ENCODE data around the gene ATXN10. TPM values are rescaled to one million over a fixed set of nuclear protein-coding genes. Genes with fewer than 3 reads are reported as not detected.

Gene ATXN10
- total RNA-seq, 1 experiment from 2014 or later, result 135 TPM

DNA sequence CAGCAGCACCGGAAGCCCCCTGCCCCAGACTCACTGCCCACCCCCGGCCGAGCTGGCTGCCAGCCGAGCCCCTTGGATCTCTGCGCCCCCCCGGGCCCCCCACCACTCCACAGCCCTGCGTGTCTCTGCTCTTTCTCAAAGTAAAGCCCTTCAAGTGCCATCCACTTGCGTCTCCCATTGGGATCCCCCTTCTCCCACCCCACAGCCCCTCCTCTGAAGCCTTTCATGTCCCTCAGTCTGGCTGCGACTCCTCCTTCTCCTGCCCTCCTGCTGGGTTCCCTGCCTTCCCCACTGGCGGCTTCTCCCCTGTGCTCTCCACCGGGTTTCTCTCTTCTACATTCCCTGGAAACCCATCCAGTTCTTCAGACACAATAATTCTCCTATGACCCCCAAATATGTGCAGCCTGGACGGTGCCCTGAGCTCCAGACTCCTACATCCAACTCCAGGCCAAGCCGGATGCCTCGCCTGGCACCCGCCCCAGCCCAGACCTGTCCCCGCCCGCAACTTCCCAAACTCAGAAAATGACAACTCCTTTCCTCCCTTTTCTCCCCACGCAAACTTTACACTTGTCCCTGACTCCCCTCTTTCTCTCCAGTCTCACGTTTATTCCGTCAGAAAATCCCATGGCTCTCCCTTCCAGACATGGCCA is 196.4 kb downstream of the ATXN10 start:
- no peak overlapping the region for H3K4me3 ChIP-seq (replicated peaks in 1 of 2; ENCODE audit: low read depth in 1 of 2, low read length in 2 of 2)
- ATAC-seq, result no peak
- no peaks in the 10 kb centered on the region for H3K36me3 ChIP-seq (ENCODE audit: control insufficient read depth in 1 of 2, insufficient read depth in 2 of 2, low read length in 2 of 2)
- no peaks in the 10 kb centered on the region for H4K20me1 ChIP-seq (ENCODE audit: insufficient read depth)
- DNase-seq (ENCODE audit: low read depth, low spot score), result no peak
- peaks cover 0 to 3% of the 10 kb centered on the region in 2 experiments; a peak in 2 of 4 replicates for H3K4me1 ChIP-seq (ENCODE audit: control insufficient read depth in 1 of 2, insufficient read depth in 2 of 2, low read length in 2 of 2)
- ChIA-PET POLR2A (no interaction called here), RAD21 (ENCODE audit: low non-redundant PET in 1 of 2, low total read pairs in 2 of 2, uncharacterized antibody in 2 of 2, unreplicated experiment in 2 of 2) (interaction anchor here in 1 of 2 experiments (0.6 kb wide), 1 partner anchor 220 kb away, joined by 3 read pairs; no protein-coding TSS in a partner anchor), CTCF (no interaction called here)
- no TSS peak for BruUV-seq (replicated peaks)
- no peaks in the 10 kb centered on the region for H3K79me2 ChIP-seq (ENCODE audit: insufficient read depth, low read length)
- H3K4me2 ChIP-seq (ENCODE audit: low read length), result no peak overlapping the region
- H3K9ac ChIP-seq (ENCODE audit: low read length), result no peak overlapping the region
- H3K9me2 ChIP-seq (ENCODE audit: insufficient read depth), result no peaks in the 10 kb centered on the region
- TF ChIP-seq TCF7L2 (IDR thresholded peaks at IDR 0.05; ENCODE audit: borderline replicate concordance, extremely low read depth, insufficient read depth, insufficient read length), result no peak
- no peak for TF ChIP-seq POLR2AphosphoS5 (IDR thresholded peaks at IDR 0.05; ENCODE audit: low read depth, low read length)
- TF ChIP-seq SRF (IDR thresholded peaks at IDR 0.05; ENCODE audit: low read depth), result no peak
- TF ChIP-seq, protein P1, sequence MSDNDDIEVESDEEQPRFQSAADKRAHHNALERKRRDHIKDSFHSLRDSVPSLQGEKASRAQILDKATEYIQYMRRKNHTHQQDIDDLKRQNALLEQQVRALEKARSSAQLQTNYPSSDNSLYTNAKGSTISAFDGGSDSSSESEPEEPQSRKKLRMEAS (IDR thresholded peaks at IDR 0.05), result no peak
- no peak for TF ChIP-seq FOSL1 (IDR thresholded peaks at IDR 0.05; ENCODE audit: low read depth)
- TF ChIP-seq POLR2A (IDR thresholded peaks at IDR 0.05; ENCODE audit: borderline replicate concordance, extremely low read depth, insufficient read depth, insufficient read length), result no peak
- TF ChIP-seq RAD21 (IDR thresholded peaks at IDR 0.05; ENCODE audit: low read depth), result no peak
- TF ChIP-seq EZH2 (IDR thresholded peaks at IDR 0.05), result no peak
- TF ChIP-seq, protein P2, sequence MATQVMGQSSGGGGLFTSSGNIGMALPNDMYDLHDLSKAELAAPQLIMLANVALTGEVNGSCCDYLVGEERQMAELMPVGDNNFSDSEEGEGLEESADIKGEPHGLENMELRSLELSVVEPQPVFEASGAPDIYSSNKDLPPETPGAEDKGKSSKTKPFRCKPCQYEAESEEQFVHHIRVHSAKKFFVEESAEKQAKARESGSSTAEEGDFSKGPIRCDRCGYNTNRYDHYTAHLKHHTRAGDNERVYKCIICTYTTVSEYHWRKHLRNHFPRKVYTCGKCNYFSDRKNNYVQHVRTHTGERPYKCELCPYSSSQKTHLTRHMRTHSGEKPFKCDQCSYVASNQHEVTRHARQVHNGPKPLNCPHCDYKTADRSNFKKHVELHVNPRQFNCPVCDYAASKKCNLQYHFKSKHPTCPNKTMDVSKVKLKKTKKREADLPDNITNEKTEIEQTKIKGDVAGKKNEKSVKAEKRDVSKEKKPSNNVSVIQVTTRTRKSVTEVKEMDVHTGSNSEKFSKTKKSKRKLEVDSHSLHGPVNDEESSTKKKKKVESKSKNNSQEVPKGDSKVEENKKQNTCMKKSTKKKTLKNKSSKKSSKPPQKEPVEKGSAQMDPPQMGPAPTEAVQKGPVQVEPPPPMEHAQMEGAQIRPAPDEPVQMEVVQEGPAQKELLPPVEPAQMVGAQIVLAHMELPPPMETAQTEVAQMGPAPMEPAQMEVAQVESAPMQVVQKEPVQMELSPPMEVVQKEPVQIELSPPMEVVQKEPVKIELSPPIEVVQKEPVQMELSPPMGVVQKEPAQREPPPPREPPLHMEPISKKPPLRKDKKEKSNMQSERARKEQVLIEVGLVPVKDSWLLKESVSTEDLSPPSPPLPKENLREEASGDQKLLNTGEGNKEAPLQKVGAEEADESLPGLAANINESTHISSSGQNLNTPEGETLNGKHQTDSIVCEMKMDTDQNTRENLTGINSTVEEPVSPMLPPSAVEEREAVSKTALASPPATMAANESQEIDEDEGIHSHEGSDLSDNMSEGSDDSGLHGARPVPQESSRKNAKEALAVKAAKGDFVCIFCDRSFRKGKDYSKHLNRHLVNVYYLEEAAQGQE (IDR thresholded peaks at IDR 0.05; ENCODE audit: low read depth), result no peak
- TF ChIP-seq, protein P3, sequence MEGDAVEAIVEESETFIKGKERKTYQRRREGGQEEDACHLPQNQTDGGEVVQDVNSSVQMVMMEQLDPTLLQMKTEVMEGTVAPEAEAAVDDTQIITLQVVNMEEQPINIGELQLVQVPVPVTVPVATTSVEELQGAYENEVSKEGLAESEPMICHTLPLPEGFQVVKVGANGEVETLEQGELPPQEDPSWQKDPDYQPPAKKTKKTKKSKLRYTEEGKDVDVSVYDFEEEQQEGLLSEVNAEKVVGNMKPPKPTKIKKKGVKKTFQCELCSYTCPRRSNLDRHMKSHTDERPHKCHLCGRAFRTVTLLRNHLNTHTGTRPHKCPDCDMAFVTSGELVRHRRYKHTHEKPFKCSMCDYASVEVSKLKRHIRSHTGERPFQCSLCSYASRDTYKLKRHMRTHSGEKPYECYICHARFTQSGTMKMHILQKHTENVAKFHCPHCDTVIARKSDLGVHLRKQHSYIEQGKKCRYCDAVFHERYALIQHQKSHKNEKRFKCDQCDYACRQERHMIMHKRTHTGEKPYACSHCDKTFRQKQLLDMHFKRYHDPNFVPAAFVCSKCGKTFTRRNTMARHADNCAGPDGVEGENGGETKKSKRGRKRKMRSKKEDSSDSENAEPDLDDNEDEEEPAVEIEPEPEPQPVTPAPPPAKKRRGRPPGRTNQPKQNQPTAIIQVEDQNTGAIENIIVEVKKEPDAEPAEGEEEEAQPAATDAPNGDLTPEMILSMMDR (IDR thresholded peaks at IDR 0.05 in 2 of 3, conservative IDR thresholded peaks at IDR 0.05 in 1 of 3; ENCODE audit: borderline replicate concordance in 1 of 3, insufficient read depth in 1 of 3, low read depth in 2 of 3, low read length in 2 of 3), result no peak
- TF ChIP-seq ZNF274 (IDR thresholded peaks at IDR 0.05; ENCODE audit: low read depth, low read length), result no peak
- no peak for TF ChIP-seq EGR1 (IDR thresholded peaks at IDR 0.05; ENCODE audit: low read depth)
- no peak for TF ChIP-seq YY1 (IDR thresholded peaks at IDR 0.05; ENCODE audit: extremely low read depth, insufficient replicate concordance, low read depth, low read length)
- TF ChIP-seq, protein P4, sequence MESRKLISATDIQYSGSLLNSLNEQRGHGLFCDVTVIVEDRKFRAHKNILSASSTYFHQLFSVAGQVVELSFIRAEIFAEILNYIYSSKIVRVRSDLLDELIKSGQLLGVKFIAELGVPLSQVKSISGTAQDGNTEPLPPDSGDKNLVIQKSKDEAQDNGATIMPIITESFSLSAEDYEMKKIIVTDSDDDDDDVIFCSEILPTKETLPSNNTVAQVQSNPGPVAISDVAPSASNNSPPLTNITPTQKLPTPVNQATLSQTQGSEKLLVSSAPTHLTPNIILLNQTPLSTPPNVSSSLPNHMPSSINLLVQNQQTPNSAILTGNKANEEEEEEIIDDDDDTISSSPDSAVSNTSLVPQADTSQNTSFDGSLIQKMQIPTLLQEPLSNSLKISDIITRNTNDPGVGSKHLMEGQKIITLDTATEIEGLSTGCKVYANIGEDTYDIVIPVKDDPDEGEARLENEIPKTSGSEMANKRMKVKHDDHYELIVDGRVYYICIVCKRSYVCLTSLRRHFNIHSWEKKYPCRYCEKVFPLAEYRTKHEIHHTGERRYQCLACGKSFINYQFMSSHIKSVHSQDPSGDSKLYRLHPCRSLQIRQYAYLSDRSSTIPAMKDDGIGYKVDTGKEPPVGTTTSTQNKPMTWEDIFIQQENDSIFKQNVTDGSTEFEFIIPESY (IDR thresholded peaks at IDR 0.05; ENCODE audit: extremely low read depth, insufficient replicate concordance, low read length), result no peak
- no peaks in the 10 kb centered on the region for H3K9me3 ChIP-seq (ENCODE audit: control insufficient read depth in 1 of 2, insufficient read depth in 1 of 2, low read depth in 1 of 2, low read length in 2 of 2)
- intact Hi-C loops (cut with micrococcal nuclease), result loop anchor here (10.0 kb wide), 2 partner anchors 223 to 293 kb away; no protein-coding TSS in a partner anchor
- H3K27me3 ChIP-seq (ENCODE audit: insufficient read depth, low read length), result no peaks in the 10 kb centered on the region
- H2AFZ ChIP-seq (ENCODE audit: low read depth, low read length, poor library complexity, severe bottlenecking), result no peak overlapping the region
- no peak overlapping the region for H3K27ac ChIP-seq (ENCODE audit: low read depth, low read length)
